ENCODE results near the gene SNCB.

SNCB gene

DNA sequence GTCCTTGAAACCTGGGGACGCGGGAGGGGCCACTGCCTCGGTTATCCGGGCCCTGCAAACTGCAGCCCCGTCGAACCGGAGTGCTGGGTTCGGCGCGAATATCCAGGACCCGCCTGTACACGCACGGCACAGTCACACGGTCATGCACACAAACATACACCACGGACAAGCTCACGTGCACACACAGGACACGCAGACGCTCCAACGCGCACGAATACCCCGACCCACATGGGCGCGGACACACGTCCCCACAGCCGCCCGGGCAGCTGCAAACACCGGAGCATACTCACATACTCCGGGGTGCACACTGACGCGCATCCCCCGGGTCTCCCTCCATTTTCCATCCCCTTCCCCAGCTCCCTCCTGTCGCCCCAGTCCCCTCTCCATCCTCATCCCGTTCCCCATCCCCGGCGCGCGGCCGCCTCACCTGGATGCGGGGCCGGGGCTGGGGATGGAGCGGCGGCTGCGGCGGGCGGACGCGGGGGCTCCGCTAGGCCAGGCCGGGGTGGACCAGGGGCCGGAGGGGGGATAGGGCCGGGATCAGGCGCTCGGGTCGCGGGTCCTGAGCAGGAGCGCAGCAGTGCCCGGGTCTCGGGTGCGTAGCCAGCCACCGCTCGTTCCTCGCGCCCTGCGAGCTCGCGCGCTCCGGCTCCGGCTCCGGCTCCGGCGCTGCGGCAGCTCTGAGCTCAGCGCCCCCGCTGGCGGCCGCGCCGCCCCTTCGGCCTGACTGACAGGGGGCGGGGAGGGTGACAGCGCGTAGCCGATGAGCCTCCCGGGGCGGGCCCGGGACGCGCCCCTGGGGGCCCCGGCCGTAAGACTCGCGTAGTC lies at the start of gene SNCB, which contains the start of gene EIF4E1B:
SNCB (minus strand) TSS at position 682 of the 828 bp plus-strand sequence. CDS start 880 bp downstream, outside the sequence.
EIF4E1B (plus strand) TSS at position 823 of the 828 bp plus-strand sequence. CDS start 12,113 bp downstream, outside the sequence.
- no peak for DNase-seq (ENCODE audit: low spot score)

DNA sequence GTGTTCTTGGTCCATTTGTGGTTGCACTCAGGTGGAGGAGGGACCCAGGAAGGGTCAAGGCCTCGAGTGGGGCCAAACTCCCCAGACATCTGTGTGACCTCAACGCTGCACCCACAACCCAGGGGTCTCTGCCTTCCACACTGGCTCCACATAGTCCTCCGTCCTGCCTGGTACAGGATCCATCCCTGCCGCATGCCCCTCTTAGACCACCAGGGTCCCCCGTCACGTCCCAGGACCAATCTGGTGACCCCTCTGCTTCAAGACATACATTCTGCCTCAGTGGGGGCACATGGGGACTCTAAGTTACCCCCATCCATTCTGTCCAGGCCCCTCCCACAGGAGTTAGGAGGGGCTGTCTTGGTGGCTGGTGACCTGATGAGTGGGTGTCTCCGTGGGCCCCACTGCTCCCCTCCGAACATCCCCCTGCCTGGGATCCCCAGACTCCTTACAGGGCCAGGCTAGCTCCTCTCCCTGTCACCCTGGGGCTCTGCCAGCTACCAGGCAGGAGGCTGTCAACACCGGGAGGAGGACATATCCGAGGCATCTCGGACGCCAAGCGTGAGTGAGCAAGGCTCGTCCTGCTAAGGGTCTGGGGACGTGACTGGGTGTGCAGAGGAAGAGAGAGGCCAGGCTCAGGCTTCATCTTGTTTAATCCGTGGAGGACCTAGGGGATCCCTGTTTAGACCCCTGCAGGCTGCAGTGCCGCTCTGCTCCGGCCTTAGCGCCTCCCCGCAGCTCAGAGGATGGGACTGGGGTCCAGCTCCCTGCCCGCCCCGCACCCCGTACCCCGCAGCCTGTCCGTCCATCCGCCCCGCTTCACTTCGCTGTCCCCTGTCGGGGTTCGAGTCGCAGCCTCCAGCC lies 49.3 kb upstream of the SNCB start:
- no peak for DNase-seq (ENCODE audit: low spot score)

DNA sequence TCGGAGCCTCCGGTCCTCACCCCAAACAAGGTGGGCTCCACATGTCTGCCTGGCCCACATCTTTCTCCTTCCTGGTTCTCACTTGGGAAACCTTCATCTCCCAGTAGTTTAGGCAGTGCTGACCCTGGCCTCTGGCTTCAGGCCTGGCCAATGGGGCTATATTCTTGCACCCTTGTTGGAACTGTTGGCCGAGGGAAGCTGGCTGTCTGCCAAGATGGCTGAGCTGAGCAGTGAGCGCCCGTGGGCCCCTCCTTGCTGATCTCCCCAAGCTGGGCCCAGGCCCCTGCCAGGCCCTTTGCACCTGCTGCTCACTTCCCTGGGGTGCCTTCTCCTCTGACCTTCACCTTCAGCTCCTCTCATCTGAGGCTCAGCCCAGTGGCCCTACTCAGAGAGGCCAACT lies 48.2 kb upstream of the SNCB start:
- no peak for DNase-seq (ENCODE audit: low spot score)

DNA sequence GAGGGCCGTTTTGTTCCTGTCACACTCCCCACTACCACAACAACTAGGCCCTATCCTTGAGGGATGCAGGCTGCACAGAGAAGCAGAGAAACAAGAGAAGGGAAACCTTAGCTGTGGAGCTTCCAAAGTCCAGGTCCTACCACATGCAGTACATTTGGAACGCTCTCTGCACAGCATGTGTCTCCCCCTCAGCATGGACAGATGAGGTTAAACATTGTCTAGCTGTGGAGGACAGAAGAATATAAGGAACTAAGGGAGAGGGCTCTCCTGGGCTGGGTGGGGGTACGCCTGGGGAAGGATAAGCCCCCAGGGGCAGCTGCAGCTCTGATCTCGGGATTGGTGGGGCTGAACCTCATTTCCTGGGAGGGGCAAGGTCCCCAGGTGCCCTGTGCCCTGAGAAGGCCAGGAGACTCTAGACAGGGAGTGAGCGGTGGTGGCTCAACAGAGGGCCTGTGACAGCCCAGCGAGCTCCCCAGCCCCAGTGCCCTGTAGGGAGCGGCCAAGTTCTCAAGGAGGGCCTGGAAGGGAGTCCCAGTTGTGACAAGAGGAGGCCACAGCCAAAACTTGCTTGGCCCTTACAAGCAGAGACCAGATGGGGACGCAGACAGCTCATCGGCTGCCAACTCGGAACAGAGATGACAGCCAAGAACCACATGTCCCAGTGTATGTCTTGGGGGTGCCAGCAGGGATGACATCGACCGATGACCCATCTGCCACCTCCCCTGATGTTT lies 47.0 kb upstream of the SNCB start:
- DNase-seq (ENCODE audit: low spot score): no peak

DNA sequence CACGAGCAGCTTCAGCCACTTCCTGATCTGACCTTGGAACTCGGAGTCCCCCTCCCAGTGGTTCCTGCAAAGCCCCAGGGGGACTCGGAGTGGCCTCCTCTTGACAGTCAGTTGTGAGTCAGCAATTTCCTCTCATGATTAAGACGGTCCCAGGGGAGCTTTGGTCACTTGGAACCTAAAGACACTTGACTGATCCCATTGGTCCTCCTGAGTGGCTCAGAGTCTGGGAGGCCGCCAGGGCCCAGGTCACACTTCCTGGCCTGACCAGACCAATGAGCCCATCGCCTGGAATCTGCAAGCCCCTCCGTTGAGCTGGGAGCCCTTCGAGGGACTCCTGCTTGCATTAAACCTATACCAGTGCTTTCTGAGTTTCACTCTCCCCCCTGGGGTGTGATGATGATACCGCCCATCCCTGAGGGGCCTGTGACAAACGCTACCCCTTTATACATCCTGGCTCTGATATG lies 46.1 kb upstream of the SNCB start:
- no peak for DNase-seq (ENCODE audit: low spot score)

DNA sequence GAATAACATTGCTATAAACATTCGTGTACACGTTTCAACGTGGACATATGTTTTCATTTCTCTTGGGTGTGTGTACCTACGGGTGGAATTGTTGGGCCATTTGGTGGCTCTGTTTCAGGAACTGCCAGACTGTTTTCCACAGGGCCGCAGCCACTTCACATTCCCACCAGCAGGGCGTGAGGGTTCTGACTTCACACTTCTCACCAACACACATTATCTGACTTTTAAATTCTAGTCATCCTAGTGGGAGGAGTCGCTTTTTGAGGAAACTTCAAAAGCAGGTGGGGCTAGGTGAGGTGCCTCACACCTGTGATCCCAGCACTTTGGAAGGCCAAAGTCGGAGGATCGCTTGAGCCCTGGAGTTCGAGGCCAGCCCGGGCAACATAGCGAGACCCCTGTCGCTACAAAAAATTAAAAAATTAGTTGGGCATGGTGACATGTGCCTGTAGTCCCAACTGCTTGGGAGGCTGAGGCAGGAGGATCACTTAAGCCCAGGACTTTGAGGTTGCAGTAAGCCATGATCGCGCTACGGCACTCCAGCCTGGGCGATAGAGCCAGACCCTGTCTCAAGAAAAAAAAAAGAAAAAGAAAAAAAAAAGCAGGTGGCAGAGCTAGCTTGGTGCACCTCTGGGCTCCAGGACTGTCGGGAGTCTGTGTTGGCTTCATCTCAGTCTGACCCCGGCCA lies 45.5 kb upstream of the SNCB start:
- DNase-seq (ENCODE audit: low spot score): no peak

DNA sequence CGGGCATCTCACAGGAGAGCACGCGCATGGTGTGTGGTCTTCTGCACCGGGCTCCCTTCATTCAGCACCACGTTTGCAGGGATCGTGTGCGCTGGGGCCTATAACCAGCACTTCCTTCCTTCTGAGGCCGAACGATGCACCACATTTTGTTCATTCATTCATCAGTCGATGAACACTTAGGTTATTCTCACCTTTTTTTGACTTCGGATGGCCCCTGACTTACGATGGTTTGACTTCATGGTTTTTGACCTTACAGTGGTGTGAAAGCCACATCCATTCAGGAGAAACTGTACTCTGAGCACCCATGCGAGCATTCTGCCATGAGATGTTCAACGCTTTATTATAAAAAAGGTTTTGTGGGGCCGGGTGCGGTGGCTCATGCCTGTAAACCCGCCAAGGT lies 44.5 kb upstream of the SNCB start:
- no peak for DNase-seq (ENCODE audit: low spot score)

DNA sequence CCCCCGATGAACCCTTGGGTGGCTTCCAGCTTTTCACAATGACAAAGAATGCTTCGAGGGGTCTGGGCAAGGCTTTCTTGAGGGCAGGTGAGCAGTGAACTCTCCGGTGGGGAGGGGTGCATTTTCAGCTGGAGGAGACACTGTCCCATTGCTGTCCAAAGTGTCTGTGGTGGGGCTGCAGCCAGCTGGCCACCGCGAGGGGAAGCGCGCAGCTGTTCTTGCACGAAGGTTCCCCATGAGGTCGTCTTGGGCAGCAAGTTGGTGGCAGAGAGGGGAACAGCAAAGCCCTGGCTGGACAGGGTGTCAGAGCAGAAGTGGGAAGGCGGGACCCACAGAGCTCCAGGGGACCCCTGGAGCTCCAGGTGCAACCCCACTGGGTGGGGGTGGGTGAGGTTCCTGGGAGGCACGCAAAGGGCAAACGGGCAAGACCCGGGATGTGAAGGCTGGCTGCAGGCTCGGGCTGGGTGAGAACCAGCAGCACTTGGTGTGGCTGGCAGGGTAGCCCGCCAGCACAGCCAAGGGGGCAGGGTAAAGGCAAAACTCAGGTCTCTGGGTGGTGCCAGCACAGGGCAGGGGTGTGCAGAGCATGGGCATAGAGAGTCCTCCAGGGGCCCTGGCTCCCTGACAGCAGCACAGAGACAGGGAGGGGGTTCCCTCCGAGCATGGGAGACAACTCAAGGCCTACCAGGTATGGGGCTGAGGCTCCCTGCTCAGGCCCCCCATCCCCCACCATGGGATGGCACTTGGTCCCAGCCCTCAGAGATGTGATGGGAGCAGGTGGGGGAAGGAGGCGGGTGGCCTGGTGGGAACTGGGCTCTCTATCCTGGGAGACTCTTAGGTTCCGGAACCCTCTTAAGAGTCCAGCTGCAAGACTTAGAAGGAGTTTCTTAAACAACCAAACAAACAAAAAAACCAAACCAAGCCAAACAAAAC lies 43.6 kb upstream of the SNCB start:
- no peak for DNase-seq (ENCODE audit: low spot score)

DNA sequence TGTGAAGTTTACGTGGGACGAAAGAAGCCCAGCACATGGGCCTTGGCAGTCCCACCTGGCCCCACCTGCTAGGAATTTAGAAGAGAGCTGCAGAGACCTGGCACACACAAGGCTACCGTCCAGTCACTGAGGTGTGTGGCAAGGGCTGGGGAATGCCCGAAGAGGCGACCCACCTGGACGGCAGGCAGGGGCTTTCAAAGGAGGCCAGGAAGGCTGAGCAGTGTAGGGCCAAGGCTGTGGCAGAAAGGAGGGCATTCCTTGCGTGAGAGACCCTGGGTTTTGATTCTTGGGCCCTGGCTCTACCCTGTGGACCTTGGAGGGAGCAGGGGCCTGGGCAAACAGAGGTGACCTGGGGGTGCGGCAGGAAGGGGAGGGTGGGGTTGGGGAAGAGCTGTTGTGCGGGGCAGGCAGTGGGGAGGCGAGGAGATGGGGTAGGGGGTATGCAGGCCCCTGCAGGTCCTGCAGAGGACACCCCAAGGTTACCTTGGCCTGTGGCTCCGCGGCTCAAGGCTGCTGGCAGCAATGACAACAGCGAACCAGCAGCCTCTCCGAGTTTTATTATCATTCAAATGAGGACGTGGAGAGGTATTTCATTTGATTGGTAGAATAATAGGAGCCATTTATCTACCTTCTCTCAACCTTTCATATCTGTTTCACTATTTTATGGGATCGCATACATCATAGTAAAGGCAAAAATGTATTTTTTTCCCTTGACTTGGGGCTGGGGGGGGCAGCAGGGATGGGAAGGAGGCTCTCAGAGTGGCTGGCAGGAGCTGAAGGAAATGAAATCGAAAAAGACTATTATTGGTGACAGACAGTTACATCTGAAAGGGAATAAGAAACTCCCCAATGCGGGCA lies 41.8 kb upstream of the SNCB start:
- DNase-seq (ENCODE audit: low spot score): no peak

DNA sequence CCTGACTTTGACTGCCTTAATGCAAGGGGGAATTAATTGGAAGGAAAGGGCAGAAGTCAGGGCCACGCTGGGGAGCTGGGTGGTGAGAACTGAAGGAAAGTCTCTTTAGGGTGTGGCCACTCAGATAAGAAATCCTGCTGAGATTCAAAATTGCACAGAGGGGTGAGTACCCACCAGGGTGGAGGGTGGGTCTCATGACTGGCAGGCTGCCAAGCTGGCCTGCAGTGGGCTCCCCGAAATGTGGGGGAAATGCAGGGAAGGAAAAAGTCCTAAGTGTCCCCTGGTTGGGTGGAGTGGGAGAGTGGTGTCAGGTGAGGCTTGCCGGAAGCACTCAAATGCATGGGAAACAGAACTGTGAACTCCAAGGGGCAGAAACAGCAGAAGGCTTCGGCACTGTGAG lies 41.1 kb upstream of the SNCB start:
- no peak for DNase-seq (ENCODE audit: low spot score)

DNA sequence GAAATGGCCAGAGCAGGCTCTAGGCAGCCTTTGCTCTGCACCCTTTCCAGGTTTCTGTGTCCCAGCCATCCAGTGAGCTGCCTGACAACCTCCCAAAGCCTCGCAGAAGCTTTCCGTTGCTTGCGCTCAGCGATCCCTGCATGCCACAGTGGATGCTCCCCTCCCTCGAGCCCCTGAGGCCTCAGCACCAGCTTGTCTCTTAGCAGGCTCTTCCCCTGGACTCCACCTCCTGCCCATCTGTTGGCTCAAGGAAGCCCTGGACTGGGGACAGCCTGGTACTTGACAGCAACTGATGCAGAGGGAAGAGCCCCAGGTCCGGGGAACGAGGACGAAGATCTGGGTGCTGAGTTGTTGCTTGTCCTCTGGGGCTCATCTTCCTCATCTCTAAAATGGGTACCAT lies 40.1 kb upstream of the SNCB start:
- DNase-seq (ENCODE audit: low spot score): no peak

DNA sequence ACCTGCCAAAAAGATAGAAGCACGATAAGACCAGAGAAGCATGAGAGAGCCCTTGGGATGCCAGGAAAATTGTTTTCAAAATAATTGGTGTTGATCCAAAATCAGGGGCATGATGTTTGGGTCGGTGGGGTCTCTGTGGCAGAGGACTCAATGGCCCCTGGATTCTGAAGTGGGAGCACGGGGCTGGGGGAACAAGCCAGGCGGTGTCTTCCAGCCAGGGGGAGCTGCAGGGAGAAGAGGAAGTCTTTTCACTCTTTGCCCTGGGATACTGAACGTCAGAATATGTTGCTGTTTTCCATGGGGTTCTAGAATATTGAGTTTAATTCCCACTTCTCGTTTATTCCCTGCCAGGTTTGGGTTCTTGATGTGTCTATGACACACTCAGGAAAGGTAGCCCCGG lies 37.3 kb upstream of the SNCB start:
- DNase-seq (ENCODE audit: low spot score): no peak

DNA sequence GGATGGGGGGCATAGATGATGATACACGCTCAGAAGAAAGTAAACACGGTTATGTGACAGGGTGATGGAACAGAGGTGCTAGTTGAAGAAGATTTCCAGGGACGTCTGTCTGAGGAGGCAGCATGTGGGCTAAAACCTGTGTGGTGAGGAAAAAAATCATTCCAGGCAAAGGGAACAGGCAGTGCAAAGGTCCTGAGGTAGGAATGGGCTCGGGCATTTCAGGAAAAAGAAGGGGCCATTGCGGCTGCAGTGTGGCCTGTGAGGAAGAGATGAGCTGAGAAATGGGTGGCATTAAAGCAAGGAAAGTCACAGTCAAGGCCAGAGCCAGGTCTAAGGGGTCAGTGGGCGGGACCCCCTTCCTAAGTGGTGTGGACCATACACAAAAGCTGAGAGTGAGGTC lies 35.2 kb upstream of the SNCB start:
- no peak for DNase-seq (ENCODE audit: low spot score)

DNA sequence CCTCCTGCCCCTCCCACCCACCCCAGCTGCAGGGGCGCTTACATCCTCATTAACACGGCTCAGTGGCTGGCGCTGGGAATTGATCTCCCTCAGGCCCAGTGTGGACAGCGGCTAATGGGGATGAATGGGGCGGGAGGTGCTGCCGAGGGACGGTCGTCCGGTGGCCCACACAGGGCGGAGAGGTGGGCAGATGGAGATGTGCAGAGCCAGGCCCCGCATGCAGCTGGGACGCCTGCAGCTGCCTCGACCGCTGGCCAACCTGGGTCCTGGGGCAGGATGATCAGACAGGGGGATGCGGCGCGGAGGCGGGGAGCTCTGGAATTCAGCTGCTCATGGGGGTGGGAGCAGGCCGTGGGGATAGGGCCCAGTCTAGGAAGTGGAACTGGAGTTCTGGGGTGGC lies 34.6 kb upstream of the SNCB start:
- no peak for DNase-seq (ENCODE audit: low spot score)

DNA sequence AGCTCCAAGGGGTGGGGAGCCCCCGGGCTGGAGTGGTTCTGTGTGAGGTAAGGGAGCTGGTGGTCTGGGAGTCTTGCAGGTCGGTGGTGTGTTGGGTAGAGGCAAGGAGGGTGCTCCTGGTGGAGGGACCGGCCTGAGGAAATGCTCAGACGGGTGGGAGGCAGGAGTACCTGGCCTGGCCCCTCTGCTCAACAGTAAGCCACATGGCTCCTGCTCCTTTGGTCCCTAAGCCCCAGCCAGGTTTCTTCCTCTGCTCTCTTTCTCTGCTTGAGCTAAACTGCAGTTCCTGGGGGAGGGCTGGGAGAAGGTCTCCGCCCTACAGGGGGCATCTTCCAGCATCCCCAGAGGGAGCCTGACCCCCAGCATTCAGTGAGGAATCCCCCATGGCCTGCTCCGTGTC lies 34.1 kb upstream of the SNCB start:
- no peak for DNase-seq (ENCODE audit: low spot score)

DNA sequence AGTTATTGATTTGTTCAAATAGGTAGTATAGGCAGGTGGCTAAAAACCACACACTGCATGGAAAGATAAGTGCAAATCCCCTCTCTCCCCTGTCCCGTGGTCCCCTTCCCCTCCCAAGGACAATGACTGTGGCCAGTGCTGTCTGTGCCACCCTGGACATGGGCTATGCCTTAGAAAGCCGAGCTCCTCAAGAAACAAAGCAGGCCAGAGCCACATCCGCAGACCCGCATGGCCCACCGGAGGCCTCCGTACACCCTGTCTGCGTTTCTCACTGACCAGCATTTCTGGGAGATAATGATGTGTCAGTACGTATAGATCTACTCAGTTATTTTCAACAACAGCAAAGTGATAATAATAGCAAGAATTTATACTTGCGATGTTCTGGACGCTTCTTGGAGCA lies 33.2 kb upstream of the SNCB start:
- DNase-seq (ENCODE audit: low spot score): no peak

DNA sequence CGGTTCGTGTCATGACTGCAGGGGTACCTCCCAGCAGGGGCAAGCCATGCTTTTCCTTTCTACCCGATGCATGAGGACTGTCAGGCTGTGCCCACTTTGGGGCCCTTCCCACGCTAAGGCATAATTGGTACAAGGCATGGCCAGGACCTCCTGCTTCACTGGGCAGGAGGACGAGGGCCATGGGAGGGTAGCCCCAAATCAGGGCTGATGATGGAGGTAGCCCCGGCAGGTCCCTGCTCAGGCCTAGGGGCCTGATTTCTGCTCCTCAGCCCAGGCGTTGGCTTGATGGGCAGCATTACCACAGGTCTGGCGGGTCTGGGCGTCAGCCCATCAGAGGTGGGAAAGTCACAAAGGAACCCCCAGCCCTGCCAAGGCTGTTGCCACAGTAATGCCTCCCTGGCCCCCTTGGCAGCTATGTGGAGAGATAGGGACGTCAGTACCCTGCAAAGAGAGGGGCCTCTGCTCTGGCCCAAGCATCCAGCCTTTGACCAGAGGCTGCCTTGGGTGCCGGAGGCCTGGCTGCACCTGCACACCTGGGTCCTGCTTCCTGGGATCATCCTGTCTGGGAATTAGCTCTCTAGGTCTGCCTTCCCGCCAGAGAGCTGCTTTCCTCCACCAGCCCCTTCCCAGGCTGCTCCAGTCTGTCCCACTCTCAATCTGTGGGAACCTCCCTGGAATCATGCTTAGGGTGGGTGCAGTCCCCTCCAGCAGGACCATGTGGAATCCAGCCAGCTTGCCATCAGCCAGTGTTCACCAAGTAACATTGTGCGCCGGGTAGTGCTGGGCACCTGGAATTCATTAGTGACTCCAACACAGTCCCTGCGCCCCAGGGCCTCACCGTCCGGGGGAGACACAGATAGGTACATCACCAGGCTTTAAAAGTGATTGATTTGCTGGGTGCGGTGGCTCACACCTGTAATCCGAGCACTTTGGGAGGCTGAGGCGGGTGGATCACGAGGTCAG lies 32.3 kb upstream of the SNCB start:
- DNase-seq (ENCODE audit: low spot score): no peak

DNA sequence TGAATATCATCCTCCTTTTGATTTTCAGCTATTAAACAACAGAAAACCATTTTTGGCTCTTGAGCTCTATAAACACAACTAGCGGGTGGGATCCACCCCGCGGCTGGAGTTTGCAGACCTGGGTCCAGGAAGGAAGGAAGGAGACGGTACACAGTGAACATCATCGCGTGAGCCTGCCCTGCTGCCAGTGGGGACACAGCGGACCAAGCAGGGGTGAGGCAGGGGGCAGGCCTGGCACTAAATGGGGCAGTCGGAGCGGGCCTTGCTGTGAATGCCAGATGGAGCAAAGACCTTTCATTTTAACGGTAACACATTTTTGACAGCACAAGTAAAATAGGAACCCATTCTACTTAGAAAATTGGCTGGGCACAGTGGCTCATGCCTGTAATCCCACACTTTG lies 31.3 kb upstream of the SNCB start:
- DNase-seq (ENCODE audit: low spot score): no peak

Data from pons (tissue), 1 donor.